HG02623 (cell line): ENCODE measurements around the gene KRT15.
"Not testable (repeated sequence)": the region's sequence is repeated elsewhere in the genome, so short reads cannot be mapped to it uniquely, and the experiment has no call there.

Source experiments
- ATAC-seq: cut with Tn5 transposase; IDR thresholded peaks from one replicate; pipeline ENCODE4 v1.9.1; 2021; ENCODE audit warnings: moderate library complexity; ENCODE audit not compliant: unreplicated experiment

The KRT15 gene

DNA sequence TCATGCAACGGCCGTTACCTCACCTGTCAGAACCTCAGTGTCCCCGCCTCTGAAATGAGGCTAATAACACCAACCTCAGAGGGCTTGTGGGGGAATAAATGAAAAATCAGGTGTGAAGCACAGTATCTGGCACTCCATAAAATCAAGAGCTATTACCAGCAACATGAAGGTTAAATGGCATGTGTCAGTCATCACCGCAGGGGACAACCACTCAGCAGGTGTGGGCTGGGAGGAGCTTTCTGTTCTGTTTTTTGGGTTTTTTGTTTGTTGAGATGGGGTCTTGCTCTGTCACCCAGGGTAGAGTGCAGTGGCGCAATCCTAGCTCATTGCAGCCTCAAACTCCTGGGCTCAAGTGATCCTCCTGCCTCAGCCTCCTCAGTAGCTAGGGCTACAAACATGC, 26.2 kb upstream of the KRT15 start:
- no peak for ATAC-seq

DNA sequence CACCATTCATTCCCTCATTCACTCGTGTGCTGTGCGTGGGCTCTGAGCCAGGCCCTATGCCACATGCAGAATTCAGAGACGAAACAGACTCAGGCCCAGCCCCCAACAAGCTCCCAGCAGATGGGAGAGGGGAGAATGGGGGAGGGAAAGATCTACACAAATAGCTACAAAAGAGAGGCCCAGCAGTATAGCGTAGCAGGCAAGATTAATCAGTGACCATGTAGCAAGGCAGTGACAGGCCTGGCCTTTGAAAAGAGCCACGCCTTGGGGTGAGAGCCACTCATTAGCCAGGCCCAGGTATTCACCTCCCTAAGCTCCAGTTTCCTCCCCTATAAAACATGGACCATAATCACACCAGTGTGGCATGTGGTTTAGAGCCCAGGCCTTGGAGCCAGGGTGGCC, 25.8 kb upstream of the KRT15 start:
- no peak for ATAC-seq

DNA sequence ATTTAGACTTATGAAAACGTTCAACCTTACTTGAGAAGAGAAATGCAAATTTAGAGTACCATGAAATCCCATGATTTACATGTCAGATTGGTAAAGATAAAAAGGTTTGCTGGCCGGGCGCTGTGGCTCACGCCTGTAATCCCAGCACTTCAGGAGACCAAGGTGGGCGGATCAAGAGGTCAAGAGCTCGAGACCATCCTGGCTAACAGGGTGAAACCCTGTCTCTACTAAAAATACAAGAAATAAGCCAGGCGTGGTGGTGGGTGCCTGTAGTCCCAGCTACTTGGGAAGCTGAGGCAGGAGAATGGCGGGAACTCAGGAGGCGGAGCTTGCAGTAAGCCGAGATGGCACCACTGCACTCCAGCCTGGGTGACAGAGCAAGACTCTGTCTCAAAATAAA, 24.1 kb upstream of the KRT15 start:
- ATAC-seq = not testable (repeated sequence)

DNA sequence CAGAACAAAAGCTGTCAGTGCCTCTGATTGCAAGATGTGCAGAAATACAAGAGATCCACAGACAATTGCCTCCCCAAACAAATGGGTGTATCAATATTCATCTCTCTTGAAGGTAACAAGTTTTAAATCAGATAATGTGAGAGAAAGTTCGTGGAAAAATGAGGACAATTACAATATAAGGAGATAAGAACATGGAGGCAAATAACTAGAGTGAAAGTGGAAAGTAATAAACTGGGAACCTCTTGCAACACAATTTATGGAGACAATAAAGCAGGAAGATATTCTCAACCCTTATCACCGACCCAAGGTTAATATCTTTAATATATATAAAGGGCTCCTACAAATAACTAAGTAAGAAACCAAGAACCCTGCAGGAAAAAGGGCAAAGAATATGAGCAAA, 23.7 kb upstream of the KRT15 start:
- no peak for ATAC-seq

DNA sequence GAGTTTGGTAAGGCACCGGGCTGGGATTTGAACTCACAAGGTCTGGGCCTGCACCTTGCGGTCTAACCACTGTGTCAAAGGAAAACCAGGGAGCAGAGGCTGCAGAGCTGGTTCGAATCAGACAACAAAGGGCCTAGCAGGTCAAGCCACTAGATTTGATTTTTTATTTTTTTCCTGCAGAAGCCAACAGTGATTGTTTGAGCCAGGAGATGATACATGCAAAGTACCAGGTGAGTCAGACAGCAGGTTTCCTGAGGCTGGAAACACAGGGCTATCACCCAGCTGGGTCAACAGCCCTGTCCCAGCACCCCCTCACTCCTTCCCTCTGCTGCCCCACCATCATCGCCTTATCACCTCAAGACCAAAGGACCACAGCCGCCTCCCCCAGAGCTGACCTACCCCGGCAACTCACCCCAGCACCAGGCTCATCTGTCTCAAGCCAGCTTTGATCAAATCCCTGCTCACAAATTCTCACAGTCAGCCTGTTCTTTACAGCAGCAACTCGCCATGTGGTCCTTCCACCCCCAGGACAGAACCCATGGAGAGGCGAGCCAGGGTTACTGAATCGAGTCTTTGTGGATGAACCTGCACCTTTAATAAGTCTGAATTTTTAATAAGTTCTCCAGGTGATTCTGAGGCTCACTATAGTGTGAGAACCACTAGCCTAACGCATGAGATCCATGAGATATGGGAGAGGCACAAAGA, 22.4 kb upstream of the KRT15 start:
- ATAC-seq = no peak

DNA sequence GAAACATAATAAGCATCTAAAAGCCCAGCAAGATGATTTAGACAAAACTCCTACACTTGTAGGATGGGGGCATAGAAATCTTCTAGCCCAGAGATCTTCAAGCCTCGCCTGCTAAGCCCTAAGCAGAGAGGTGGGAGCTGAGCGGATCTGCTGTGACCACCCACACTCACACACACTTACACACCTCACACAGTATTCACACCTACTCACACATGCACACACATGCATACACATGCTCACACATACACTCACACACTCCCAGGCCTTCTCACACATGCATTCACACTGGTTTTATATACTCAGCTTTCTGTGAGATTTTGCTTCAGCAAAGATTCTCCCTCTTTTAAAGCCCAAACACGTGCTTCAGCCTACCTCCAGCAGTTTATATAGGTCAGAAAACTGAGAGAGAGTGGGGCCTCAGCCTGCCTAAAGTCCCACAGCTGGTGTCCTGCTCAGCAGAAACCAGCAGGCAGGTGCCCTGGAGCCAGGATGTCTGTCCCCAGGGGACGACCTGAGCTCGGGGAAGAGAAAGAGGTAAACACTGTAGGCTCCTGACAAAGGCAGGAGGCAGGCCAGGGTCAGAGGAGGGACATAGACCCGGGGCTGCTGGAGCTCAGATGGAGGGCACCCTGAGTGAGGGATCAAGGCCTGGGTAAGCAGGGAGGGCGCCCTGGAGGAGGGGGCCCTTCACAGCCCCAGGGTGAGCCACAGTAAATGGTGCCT, 21.4 kb upstream of the KRT15 start:
- no peak for ATAC-seq

DNA sequence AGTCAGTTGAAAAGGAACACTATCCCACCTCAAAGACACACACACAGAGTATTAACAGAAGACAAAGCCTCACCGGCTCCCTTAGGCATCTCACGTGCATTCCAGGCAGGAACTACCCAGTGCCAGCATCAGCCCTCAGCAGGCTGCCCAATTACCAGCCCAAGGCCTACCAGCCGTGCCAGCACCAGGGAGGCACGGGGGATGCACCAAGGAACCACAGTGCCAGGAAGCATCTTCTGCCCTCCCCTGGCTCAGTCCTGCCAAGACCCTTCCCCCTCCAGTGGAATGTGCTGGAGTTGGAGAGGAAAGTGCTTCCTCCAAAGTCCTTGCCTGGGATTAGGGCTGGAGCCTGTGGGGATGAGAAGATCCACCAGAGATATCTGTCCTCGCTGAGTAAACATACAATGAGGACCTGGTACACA, 20.4 kb upstream of the KRT15 start:
- ATAC-seq = no peak

DNA sequence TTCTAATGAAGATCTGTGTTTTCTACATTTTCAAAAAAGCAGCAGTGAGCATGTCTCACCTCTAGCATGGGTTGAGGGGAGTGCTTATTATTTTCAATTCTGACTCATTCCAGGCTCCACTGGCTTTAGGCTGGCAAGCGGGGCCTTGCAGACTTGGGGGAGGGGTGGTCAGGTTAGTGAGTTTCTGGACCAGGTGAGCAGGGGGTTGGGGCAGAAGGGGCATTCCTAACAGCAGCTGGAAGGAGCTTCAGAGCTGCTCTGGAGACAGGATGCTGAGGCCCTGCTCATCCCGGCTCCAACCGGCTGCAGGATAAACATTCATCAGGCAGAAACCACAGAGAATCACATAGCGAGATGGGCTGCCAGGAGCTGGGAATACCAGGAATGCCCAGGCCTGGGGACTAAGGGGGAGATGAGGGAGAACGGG, 19.9 kb upstream of the KRT15 start:
- ATAC-seq = no peak

DNA sequence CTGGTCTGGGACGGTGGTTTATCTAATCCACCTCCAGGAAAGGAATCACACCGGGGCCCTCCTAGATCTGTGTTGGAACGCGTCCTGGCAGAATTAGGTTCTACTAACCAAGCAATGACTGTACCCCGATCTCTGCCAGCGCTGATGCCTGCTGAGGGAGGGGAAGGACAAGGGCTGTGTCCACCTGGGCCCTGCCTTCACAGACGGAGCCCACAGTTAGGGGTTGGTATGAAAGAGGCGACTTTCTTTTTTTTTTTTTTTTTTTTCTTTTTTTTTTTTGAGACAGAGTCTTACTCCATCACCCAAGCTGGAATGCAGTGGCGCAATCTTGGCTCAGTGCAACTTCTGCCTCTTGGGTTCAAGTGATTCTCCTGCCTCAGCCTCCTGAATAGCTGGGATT, 19.3 kb upstream of the KRT15 start:
- ATAC-seq = no peak

DNA sequence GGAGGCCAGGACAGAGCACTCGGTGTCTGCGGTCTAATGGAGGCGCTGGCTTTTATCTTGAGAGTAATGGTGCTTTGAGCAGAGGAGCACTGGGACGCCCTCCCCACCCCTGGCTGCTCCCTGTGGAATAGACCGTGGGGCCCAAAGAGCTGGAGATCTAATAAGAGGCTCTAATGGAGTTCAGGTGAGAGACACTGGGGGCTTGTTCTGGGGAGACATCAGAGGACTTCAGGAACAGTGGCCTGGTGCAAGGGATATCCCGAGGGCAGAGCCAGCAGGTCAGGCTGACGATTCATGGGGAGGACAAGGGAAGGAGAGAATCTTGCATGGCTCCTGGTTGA, 18.9 kb upstream of the KRT15 start:
- no peak for ATAC-seq

DNA sequence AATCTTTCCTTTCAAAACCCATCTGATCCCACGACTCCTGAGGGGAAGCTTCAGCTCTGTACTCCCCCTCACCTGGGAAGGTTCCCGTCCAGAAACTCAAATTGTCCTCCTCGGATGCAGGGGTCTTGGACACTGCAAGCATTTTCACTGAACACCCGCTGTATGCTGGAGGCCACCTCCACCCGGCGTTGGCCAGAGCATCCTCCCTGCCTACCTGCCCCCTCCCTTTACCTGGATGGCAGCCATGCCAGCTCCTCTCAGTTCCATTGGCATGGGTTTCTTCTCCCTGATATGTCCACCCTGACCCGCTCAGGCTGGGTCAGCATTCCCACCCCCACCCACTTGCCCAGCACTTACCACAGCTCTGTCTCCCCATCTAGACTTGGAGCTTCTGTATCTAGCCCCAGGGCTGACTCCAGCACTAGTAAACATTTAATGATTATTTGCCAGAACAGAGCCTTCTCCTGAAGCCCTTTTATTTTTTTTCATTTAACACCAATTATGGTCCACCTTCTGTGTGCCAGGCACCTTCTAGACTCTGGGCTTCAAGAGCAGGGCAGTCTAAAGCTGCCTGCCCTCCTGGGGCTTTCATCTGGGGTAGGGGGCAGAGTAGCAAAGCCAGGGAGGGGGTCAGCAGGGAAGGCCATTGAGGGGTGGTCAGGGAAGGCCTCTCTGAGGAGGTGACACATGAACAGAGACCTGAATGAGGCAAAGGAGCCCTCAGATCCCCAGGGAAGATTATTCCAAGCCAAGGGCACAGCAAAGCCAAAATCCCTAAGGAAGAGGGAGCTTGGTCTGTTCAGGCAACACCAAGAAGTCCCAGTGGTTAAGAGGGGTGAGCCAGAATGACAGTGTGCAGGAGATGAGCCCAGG, 18.3 kb upstream of the KRT15 start:
- ATAC-seq = no peak

DNA sequence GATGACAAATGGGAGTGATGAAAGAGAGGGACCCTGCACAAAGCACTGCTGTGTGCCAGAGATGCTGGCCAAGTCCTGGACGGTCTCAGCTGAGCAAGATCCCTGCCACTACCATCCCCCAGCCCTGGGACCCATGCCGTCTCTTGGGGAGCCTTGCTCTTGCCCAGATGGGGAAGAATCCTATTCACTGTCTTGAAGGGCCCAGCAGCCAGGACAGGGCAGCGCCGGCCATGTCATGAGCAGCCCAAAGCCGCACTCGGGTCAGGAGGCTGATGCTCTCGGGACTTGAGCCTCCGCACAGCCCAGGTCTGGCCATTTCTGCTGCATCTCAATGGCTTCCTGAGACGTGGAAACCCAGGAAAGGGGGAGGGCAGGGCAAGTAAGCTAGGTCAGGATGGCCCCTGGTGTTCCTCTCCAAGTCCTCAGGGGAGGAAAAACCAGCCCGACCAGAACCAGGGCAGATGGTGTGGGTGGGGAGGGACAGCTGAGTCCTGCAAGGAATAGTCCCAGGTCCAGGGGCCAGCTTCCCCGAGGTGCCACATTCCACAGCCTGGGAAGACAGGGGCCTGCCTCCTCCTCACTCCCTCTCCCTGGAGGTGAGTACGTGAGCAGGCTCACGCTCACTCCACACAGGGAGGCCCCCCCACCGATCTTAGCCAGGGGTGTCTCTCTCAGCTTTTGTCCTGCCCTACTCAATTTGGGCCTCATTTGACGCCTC, 17.2 kb upstream of the KRT15 start:
- ATAC-seq = no peak

DNA sequence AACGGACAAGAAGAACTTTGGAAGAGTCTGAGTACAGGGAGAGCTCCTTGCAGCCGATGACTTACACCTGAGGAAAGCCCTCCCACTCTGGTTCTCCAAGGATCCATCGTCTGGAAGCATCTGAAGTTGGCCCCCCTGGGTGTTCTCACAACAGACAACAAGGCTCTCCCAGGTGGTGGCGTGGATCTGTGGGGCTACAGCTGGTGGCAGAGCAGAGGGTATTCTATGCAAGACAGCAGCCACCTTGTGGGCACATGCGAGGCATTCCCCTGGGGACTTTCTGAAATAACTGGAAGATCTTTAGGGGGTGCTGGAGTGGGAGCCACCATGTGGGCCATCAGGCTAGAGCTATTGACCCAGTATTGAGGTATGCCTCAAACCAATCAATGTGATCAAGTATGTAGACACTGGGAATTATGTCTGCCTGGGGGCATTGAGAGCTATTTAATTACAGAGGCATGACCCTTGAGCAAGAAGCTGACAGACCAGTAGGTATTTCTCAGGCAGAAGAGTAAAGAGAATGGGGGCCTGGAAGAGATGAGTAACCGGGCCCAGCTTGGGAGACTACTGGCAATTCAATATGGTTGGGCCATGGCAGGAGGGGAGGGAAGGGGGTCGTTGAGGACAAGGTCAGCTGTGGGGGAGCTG, 16.3 kb upstream of the KRT15 start:
- no peak for ATAC-seq

DNA sequence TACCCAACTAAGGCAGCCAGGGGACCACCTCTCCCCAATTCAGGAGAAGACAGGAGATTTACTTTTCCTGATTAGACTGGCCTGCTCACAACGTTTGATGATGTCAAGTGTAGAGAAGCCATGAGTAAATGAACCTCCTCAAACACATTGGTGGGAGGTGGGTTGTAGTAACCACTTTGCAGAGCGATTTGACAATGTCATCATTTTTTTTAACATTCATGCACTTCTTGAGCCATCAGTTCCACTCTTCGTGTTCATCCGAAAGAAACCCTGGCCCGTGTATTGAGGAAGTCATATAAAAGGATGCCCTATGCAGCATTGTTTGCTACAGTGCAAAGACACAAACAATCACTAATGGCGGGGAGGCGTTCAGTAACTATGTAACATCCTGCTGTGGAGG, 14.9 kb upstream of the KRT15 start:
- ATAC-seq = no peak

DNA sequence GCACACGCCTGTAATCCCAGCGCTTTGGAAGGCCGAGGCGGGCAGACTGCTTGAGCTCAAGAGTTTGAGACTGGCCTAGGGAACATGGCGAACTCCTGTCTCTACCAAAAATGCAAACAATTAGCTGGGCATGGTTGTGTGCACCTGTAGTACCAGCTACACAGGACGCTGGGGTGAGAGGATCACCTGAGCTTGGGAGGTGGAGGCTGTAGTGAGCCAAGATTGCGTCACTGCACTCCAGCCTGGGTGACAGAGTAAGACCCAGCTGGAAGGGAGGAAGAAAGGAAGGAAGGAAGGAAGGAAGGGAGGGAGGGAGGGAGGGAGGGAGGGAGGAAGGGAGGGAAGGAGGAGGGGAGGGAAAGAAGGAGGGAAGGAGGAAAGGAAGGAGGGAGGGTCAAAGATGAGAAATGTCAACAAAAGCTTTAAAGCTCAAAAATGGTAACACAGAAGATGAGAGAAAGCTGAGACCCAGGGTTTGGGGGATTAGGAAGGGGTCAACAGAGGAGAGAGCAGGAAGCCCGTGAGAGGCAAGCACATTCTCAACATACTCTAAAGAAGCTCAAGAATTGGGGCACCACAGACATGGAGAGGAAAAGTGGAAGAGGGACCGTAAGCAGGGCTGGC, 14.4 kb upstream of the KRT15 start:
- ATAC-seq = no peak

DNA sequence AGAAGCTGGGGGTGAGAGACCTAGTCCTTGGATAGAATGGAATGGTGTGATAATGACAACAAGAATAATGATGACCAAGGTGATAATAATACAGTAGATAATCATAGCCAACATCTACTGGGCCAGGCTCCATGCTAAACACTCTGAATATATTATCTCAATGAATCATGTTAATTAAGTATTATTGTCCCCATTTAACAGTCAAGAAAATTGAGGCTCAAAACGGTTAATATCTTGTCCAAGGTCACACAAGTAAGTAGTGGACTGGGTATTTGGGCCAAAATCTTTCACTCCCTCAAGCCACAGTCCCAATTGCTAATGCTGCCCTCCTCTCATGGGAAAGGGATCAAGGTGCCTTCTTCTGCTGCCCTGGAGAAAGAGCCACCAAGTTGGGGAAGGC, 13.3 kb upstream of the KRT15 start:
- ATAC-seq = no peak

DNA sequence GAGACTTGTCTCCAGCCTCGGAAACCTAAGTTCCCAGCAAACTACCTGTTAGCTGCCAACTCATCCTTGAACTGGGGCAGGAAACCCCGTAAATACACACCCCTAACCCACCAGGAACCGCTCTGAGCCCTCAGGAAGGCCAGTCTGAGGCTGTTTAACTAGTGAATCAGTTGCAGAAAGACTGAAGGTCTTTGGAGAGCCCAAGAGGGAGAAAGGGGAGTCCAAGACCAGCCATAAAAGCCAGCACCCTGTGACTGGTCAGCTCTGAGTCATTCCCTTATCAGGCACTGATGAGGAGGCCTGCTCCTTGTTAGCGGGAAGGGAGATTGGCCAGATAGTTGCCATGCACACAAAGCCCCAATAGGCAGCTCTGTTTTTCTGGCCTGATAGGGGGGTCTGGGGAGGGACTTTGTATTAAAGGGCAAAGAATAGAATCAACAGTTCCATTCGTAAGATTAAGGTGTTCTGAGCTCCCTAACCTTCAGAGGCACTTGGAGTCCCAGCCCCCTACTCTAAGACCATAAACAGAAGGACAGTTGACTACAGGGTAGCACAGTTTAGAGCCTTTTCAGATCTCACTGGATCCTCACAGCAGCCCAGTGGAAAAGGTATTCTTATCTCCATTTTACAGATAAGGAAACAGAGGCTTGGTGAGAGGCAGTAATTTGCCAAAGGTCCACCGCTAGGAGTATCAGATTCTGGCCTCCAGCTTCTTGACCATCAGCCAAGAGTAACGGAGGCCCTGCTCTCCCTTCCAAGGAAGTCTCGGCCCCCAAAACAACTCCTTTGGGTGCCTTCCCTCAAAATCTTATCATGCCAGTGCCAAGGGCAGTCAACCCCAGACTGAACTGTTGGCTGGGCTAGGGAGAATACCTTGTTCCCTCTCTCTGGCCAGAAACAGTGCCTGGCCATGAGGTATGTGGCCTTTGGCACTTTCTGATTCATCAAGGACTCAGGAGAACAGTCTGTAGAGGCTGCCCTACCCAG, 11.7 kb upstream of the KRT15 start:
- ATAC-seq = no peak

DNA sequence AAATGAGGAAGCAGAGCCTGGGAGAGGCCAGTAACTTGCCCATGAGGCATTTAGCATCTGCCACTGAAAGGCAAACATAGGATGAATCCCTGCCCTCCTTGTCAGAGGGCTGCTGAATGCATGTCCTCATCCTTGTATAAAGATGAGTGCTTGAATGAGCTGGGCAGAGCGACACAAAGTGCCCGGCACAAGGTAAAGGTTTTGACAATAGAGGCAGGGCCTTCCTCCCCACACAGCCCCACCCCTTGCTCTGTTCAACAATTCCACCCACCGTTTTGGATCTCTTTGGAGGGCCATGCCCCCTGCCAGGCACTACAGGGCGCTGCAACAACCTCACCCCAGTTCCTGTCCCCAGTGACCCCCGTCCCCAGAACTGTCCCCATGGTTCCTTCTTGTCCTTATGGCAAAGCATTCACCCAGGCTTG, 10.8 kb upstream of the KRT15 start:
- no peak for ATAC-seq

DNA sequence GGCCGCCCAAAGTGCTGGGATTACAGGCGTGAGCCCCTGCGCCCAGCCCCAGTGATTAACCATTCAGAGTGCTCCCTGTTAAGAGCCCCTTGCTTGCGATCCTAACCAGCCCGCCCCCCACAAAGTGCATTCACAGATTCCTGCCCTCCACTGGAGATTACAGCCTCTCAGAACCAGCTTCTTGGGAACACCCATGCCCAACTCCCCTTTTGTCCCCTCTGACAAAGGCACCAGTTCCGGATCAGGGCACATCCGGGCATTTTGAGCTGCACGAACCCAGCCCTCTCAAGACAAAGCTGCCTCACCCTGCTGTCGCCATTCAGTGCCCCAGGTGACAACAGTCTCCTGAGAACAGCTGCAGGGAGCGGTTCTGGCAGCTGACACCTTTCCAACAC, 10.3 kb upstream of the KRT15 start:
- ATAC-seq = no peak
